Left cardiac atrium (tissue), 4 donors: ENCODE measurements around the gene HDGFL2. TPM values are rescaled to one million over a fixed set of nuclear protein-coding genes. Genes with fewer than 3 reads are reported as not detected.

ENCODE experiments used
- ATAC-seq, 2 donors: fragments of 200-7000 bp; cut with Tn5 transposase; one replicate each; pipeline ENCODE4 v1.9.1; 2020; ENCODE audit warnings: mild to moderate bottlenecking in 2 of 2, moderate library complexity in 2 of 2
- DNase-seq: peaks from one replicate; pipeline ENCODE4 v3.0.0-alpha.2; 2020
- intact Hi-C, 2 donors: fragments of 100-400 bp; cut with DNase I; formaldehyde crosslinking; loops; one replicate each; pipeline versions ENCODE4 v1.14.1 to v1.15.1; 2022 to 2023
- long read RNA-seq: library from polyadenylated mRNA; unstranded; transcript quantifications from one replicate; pipeline ENCODE4 v2.0.0, GENCODE V29; 2021
- total RNA-seq, 2 donors: library from RNA; stranded (reverse); fragmentation: NEBNext Ultra II Directional; extraction: Animal tissue kit (Norgen Biotek cat#: 25700); gene quantifications; one replicate each; pipeline ENCODE4 v1.2.1, GENCODE V29; 2021
- donor health status: DM: no; HTN: yes; CAD: no.
- donor health status: DM: no; HTN: yes; CAD: no; lungs with severe emphysema.
- donor health status: DM: yes; HTN: yes; CAD: no.
- donor health status: Dilated cardiomyopathy.

Gene HDGFL2
- 10 to 100 TPM; 20.9 to 25.9 TPM for total RNA-seq
- long read RNA-seq, partial matches to known transcripts, result 5 of 5 reads
- long read RNA-seq, other reads (novel, unspliced or antisense), result 0 of 5 reads

DNA sequence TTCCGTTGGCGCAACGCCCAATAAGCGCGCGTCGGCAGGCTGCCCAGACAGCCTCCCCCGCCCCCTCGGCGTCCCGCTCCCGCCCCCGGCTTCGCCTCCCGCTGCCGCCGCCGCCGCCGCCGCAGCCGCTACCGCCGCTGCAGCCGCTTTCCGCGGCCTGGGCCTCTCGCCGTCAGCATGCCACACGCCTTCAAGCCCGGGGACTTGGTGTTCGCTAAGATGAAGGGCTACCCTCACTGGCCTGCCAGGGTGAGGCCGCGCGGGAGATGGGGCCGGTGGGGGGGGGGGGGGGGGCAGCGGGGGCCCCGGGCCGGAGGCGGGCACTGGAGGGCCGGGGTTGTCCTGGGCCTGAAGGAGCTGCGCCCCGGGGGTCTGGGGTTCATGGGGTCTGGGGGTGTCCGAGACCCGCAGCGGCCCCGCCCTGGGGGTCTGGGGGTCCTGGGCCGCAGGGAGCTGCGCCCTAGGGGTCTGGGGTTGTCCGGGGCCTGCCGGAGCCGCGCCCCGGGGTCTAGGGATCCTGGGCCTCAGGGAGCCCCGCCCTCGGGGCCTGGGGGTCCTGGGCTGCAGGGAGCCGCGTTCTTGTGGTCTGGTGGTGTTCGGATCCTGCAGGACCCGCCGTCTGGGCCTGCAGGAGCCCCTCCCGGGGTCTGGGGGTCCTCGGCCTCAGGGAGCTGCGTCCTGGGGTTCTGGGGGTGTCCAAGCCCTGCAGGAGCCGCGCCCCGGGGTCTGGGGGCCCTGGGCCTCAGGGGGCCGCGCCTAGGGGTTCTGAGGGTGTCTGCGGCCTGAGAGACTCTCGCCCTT lies at the start of gene HDGFL2:
Gene HDGFL2 (plus strand): TSS at position 124 of the 801 bp plus-strand sequence. CDS start 54 bp downstream, at position 178.
- ATAC-seq (peak in 1 of 2 donors; percentile 1), DNase-seq (peak; percentile 39)

DNA sequence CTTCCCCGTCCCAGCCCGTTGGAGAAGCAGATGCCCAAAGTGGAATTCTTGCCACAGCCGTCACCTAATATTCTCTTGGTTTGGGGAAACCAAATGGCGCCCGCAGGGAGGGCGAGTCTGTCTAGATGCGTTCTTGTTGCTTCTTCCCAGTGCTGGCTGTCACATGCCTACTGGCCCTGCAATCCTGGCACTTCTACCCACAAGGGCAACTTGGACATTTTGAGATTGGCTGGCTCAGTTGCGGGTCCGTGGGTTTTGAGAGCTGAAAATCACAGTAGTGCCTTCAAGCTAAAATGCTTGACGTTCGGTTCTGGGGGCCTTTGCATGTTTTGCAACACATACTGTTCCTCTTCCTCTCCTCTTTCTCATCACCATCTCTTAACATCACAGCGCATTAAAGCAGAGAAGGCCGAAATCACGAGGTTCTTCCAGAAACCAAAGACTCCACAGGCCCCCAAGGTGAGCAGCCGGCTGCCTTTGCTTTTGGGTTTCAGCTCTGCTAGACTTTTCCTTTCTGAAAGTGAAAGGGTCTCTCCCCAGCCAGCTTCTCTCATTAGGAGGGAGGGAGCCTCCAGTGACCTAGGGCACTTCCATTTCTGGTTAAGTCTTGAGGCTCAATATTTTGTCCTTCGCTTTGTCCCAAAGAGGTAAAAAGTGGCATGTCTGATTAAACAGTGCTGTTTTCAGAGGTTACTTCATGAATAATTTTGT lies 48.5 kb upstream of the HDGFL2 start:
- intact Hi-C loops, result no loop called here
- no peak for ATAC-seq

More for the DNA sequence above, at the start of gene HDGFL2:
- intact Hi-C loops, result no loop called here

DNA sequence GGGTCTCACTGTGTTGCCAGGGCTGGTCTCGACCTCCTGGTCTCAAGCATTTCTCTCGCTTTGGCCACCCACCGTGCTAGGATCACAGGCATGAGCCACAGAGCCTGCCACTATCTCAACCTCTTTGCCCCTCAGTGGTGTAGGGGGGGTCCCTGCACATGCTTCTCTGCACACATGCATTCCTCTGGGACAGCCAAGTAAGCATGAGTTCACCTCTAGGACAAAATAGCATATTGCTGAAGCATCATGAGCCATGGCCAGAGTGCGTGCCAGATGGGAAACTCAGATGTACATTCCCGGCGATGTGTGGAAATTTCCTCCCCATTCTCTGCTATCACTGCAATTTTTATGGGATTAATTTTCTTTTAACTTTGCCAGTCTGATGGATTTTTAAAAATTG lies 46.6 kb upstream of the HDGFL2 start:
- intact Hi-C loops, result no loop called here
- DNase-seq (no peak), ATAC-seq (no peak)

More for the DNA sequence above, 48.5 kb upstream of the HDGFL2 start:
- no peak for DNase-seq

DNA sequence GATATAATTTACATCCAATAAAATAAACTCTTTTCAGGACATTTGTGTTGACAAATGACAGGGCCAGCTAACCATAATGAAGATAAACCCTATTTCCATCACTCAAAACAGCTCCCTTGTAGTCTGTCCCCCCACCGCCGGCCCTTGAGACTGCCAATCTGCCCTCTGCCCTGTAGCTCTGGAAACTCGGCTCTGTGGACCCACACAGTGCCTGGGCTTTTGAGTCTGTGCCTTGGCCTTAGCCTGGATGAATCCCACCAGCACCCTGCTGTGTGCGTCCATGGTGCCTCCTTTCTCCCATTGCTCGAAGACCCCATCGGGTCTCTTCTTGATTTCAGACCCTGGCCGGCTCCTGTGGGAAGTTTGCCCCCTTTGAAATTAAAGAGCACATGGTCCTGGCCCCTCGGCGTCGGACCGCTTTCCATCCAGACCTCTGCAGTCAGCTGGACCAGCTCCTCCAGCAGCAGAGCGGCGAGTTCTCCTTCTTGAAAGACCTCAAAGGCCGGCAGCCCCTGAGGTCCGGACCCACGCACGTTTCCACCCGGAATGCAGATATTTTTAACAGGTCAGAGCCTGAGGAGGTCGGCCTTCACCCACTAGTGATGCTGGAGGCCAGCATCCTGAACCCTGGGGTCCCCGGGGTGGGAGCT lies 43.6 kb upstream of the HDGFL2 start:
- ATAC-seq, result no peak
- intact Hi-C loops, result no loop called here
- no peak for DNase-seq

DNA sequence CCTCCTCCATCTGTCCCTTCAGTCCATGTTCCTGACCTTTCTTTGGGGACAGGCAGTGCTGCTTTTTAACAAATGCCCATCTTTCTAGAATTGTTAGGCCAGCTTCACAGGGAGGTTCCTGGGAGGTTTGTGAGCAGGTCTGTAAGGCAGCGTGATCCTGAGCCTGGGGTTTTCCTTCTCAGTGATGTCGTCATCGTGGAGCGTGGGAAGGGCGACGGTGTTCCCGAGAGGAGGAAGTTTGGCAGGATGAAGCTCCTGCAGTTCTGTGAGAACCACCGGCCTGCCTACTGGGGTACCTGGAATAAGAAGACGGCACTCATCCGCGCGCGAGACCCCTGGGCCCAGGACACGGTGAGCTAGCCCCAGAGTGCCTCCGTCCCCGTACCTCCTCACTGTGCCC lies 42.8 kb upstream of the HDGFL2 start:
- no peak for DNase-seq
- ATAC-seq, result no peak
- intact Hi-C loops, result no loop called here

DNA sequence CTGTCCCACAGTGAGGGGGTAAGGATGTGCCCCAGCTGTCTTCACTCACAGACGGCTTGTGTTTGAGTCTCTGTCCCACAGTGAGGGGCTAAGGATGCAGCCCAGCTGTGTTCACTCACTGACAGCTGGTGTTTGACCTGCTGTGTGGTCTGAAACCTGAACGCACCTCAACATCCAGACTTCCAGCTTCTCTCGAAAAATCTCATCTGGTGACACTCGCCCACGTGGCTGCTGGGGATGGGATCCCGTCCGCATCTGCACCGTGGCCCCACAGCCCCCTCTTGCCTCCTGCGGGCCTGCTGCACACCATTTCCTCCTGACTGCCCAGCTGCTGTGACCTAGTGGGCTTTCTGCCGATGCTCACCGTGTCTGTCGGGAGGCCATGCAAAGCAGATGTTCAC lies 42.3 kb upstream of the HDGFL2 start:
- intact Hi-C loops, result no loop called here
- DNase-seq (no peak), ATAC-seq (no peak)

DNA sequence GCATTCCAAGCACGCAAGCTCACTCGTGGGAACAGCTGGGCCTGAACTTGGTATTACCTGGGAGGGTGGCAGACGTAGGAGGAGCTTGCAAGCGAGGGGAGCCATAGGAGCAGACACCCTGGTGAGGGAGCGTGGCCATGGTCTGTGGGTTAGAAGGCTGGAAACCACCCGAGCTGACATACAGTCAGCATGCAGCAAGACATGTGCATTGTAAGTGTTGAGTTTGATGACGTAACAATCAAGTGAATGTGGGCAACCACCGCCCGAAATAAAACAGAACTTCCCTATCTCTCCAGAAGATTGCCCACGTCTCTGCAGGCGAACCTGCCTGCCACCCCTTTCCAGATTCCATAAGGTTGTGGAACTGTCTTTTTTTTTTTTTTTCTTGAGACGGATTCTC lies 41.3 kb upstream of the HDGFL2 start:
- intact Hi-C loops, result no loop called here
- ATAC-seq, result peak; percentile 44

DNA sequence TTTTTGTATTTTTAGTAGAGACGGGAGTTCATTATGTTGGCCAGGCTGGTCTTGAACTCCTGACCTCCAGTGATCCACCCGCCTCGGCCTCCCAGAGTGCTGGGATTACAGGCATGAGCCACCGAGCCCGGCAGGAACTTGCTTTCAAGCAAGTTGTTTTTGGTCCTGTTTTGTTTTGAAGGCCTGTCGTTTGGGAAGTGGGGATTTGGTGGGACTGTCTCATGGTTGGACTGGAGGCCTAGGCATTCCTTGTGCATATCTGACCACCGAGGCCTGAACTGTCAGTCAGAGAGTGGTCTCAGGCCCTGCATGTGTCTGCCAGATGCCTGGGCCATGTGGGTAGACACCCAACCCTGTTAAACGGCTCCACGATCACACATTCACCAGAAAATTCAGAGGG lies 40.8 kb upstream of the HDGFL2 start:
- no peak for ATAC-seq
- intact Hi-C loops, result no loop called here
- no peak for DNase-seq

More for the DNA sequence above, 41.3 kb upstream of the HDGFL2 start:
- DNase-seq, result no peak

DNA sequence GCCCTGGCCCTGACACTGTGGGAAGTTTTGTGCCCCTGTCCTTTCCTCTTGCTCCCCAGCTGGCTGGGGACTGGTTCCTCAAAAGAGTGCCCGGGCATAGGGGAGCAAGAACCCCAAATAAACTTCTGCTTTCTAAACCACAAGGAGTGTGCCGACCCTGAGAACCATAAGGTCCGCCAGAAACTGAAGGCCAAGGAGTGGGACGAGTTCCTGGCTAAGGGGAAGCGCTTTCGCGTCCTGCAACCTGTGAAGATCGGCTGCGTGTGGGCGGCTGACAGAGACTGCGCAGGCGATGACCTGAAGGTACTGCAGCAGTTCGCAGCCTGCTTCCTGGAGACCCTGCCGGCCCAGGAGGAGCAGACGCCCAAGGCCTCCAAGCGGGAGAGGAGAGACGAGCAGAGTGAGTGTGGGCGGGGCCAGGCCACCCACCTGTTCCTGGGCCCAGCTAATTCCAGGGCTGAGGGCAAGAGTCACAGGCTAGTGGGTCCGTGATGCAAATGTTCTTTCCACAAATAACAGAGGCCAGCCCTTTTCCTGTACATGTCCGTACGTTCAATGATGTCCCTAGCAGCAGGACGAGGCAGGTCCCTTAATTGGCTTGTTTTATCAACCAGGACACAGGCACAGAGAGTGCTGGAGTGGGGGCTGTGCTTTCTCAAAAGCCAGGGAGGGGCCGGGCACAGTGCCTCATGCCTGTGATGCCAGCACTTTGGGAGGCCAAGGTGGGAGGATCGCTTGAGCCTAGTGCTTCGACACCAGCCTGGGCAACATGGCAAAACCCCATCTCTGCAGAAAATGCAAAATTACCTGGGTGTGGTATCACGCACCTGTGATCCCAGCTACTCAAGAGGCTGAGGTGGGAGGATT lies 40.1 kb upstream of the HDGFL2 start:
- peak; percentile 61 to 71 for ATAC-seq
- intact Hi-C loops, result no loop called here
- no peak for DNase-seq

DNA sequence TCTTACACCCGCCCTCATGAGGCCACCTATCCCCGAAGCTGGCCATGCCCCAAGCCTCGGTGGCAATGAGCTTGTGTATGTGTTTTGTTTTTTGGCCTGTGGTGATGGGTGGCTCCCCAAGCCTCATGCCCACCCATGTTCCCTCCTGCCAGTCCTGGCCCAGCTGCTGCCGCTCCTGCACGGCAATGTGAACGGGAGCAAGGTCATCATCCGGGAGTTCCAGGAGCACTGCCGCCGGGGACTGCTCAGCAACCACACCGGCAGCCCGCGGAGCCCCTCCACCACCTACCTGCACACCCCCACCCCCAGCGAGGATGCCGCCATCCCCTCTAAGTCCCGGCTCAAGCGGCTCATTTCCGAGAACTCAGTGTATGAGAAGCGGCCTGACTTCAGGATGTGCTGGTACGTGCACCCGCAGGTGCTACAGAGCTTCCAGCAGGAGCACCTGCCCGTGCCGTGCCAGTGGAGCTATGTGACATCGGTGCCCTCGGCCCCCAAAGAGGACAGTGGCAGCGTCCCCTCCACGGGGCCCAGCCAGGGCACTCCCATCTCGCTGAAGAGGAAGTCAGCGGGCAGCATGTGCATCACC lies 39.1 kb upstream of the HDGFL2 start:
- intact Hi-C loops, result no loop called here
- DNase-seq (no peak), ATAC-seq (no peak)

DNA sequence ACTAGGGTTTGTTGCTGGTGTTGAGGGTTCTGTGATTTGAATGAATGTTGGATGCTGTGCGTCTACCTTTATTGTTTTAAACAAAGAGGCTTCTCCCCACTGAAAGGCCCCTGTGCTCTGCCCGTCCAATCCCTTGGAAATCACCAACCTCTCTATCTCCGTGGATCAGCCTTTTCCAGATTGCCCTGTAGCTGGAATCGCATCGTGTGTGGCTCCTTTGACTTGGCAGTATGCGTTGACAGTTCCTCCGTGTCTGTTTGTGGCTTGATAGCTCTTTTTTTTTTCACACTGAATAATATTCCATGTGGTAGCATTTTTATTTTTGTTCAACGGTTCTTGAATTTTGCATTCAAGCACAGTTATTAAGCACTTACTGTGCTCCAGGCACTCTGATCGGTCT lies 37.7 kb upstream of the HDGFL2 start:
- DNase-seq, result no peak
- ATAC-seq, result no peak
- intact Hi-C loops, result no loop called here

DNA sequence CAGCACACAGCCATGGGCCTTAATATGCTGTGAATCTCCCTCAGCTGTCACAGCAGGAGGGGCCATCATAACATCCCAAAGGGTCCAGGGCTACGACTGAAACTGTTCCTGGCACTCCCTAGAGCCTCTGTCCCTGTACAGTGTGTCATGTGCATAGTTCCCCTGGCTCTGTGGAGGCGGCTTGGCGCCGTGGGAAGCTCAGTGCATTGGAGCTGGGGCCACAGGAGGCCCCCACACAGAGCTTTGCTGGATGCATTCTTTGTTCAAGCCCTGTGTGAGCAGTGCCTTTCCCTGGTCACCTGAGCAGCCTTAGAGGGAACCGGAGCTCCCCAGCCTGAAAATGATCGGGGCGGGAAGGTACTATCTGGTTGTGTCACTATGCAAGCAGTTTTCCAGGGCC lies 35.9 kb upstream of the HDGFL2 start:
- ATAC-seq (no peak), DNase-seq (no peak)
- intact Hi-C loops, result no loop called here

DNA sequence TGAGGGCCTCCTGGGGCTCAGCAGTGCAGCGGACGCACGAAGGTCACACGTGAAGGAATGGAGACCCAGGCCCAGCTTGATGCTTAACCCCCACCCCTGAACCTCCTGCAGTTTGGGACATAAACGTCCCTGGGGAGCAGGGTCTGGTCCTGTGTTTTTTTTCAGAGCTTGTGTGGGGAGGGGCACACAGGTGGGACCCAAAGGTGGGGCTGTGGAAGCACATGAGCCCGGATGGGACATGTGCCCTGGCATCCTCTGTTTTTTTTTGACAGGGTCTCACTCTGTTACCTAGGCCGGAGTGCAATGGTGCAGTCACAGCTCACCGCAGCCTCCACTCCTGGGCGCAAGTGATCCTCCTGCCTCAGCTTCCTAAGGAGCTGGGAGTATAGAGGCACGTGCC lies 35.0 kb upstream of the HDGFL2 start:
- ATAC-seq (no peak), DNase-seq (no peak)
- intact Hi-C loops, result no loop called here

DNA sequence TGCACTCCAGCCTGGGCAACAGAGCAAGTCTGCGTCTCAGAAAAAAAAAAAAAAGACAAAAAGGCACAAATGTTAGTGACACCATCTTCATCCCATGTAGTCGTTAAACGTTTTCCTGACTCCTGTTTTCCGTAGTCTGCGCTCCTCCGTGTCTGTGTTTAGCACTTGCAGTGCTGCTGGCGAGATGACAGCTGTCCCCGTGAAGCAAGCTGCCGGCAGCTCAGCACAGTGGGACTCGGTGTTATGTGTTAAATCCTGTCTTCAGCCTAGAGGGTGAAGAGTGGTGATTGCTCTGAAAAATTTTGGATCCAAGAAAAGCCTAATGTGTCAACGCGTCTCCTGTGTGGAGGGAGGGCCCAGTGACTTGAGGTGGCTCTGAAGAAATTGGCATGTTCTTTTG lies 32.9 kb upstream of the HDGFL2 start:
- intact Hi-C loops, result no loop called here
- peak; percentile 22 to 50 for ATAC-seq

DNA sequence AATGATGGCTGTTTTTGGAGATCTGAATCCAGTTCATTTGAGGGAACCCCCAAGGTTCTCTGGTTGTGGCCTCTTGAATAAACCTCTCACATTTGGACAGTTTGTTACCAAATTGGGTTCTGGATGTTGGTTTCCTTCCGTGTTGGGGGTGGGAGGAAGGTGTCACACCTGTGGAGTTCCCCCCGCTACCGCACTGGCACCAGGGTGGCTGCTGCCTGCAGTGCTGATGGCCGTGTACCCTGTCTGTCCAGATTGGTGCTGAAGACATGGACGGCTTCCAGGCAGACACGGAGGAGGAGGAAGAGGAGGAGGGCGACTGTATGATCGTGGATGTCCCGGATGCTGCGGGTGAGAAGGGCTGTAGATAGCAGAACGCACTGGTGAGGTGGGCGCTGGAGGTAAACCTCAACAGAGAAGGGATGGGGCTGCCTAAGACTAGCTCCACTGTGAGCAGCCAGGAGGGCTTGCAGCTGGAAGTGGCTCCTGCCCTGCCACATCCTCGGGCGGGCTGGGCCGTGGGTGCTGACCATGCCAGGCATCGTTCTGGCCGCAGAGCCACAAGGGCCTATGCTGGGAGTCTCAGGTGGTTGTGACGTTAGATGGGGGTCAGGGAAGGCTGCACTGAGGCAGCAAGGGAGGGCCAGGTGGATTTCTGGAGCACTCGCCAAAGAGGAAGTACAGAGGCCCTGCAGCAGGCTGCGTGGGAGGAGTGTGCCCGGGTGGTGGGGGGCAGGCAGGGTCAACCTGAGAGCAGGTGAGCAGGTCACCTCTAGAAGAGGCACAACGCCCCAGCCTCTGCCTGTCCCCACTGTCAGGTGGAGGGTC lies 29.9 kb upstream of the HDGFL2 start:
- no peak for DNase-seq
- intact Hi-C loops, result no loop called here
- no peak for ATAC-seq

More for the DNA sequence above, 32.9 kb upstream of the HDGFL2 start:
- no peak for DNase-seq

DNA sequence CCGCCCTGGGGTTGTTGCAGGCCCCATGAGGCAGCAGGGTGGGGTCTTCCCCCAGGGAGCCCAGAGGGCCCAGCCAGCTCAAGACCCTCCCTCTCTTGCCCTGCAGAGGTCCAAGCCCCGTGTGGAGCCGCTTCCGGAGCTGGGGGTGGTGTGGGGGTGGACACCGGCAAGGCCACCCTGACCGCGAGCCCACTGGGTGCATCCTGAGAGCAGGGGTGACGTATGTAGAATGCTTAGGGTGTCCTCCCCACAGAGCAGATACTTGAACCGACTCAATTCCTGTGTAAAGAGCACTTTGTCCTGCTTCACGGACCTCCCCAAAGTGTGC lies 29.3 kb upstream of the HDGFL2 start:
- DNase-seq, result no peak
- intact Hi-C loops, result no loop called here
- ATAC-seq, result no peak

DNA sequence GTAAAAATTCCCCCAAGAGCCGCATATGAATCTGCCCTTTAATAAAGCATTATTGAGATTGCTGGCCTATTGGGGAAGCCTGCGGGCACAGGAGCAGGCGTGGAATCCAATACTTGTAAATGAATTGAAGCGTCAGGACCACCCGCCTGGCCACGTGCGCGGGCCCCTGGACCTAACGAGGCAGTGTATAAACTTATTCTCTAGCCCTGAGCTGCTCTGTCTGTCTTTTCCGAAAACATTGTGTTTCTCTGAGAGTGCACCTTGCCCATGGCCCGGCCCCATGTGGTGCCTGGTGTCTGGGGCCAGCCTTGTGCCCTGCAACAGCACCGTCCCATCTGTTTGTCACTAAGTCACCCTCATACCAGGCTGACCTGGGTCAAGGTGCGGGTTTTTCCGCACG lies 28.9 kb upstream of the HDGFL2 start:
- DNase-seq (no peak), ATAC-seq (no peak)
- intact Hi-C loops, result no loop called here
